Globus pallidus (tissue), 1 donor: Measurements from ENCODE around the gene SORL1-AS1.

Experiments used
- DNase-seq: peaks from one replicate; pipeline ENCODE4 v3.0.0-alpha.2; 2015; ENCODE audit warnings: low spot score

The SORL1-AS1 gene

DNA sequence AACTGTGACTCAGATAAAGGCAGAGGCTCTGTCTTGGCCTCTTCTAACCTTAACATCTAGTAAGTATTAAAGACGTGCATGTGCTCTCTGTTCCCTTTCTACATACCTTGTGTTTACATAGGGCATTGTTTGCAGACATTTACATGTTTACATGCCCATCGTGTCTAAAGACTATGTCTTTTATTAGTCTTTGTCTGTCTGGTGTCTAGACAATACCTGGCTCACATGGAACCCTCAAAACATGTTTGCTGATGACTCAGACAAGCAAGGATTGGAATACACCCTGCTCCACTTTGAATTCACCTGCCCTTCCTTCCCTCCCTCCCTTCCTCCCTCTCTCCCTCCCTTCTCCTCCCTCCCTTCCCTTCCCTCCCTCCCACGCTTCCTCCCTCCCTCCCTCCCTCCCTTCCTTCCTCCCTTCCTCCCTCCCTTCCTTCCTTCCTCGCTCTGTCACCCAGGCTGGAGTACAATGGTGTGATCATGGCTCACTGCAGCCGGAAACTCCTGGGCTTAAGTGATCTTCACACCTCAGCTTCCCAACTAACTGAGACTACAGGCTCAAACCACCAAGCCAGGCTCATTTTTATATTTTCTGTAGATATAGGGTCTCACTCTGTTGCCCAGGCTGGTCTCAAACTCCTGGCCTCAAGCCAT, 23.7 kb upstream of the SORL1-AS1 start:
- DNase-seq: no peak

DNA sequence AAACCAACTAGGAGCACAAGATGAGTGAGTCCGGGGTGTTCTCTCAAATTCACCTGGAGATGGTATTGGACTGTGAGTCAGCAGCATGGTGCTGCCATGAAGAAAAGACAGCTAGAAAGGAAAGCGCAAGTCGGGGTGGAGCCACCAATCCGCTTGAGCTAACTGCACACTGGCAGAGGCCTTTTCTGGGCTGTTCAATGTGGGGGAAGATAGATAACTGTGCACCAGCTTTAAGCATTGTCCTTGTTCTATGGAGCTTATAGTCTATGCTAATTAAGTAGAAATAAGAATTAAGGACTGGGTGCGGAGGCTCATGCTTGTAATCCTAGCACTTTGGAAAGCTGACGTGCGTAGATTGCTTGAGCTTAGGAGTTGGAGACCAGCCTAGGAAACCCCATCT, 21.9 kb upstream of the SORL1-AS1 start:
- no peak for DNase-seq

DNA sequence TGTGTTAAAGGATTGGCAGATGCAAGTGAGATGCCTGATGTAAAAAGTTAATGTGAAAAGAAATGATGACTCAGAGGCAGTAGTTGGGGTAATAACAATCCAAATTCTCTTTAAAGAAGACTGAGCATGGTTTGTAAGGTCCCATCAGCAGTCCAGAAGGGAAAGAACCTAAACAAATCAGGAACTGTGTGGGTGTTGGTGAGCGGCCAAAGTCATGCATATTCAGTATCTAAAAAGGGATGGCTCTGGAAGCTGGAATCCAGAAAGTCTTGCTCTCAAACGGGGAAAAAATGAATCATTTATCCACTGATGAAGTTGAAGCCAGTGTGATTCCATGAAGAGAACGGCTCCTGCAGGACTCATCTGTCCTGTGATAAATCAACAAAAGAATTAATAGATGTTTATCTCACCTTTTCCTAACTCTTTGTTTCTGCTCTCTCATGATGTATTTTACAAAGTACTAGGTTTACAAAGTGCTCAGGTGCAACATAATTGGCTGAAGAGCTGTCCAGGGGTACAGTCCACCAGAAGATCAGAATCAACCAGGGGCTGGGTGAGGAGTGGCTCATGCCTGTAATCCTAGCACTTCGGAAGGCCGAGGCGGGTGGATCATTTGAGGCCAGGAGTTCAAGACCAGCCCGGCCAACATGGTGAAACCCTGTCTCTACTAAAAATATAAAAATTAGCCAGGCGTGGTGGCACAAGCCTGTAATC, 20.5 kb upstream of the SORL1-AS1 start:
- DNase-seq: peak; percentile 85

DNA sequence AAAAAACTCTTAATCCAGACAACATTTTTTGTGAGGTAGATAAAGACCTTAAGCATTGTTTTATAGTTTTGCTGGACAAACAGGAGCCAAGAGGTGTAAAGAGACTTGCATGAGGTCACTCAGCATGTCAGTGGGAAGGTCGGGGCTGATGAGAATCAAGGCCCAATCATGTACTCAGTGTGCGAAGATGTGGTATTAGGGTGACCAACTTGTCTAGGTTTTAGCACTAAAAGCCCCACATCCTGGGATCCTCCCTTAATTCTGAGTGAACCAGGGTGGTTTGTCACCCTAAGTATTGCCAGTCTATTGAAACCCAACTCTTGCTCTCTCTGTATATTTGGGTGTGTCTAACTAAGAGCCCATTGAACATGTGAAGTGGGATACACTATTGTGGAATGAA, 19.5 kb upstream of the SORL1-AS1 start:
- no peak for DNase-seq

GRCh38 chr11:121471167-121471566, 18.4 kb upstream of the SORL1-AS1 start:
- DNase-seq: no peak

DNA sequence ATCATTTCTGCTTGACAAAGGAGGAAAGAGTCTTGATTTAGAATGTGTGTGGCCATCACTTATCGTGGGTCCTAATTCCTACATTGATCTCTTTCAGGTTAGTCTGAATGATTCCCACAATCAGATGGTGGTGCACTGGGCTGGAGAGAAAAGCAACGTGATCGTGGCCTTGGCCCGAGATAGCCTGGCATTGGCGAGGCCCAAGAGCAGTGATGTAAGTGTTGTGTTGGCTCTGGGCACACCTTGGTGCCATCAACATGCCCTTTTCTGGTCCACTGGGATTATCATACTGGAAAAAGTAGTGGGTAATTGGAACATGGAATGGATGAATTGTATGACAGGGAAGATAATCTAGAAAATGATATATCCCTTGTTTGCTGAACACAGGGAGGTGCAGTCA, 17.1 kb upstream of the SORL1-AS1 start:
- no peak for DNase-seq

DNA sequence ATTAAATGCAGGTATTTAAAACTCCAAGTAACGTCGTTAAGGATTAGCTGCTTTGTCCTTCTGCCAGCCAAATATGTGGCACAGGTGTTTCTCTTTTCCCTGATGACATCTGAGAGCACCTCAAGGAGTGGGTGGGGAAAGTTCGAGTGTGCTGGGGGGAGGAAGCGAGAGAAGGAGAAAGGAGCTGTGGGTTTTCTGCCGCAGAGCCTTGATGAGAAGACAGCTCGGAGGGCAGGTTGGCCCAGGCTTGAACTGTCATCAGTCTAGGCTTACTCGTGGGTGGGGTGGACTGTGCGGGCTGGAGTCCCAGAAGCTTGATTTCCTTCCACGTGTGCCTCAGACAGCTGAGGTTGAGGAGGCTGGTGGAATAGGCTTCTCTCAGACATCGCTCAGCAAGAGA, 15.2 kb upstream of the SORL1-AS1 start:
- no peak for DNase-seq

DNA sequence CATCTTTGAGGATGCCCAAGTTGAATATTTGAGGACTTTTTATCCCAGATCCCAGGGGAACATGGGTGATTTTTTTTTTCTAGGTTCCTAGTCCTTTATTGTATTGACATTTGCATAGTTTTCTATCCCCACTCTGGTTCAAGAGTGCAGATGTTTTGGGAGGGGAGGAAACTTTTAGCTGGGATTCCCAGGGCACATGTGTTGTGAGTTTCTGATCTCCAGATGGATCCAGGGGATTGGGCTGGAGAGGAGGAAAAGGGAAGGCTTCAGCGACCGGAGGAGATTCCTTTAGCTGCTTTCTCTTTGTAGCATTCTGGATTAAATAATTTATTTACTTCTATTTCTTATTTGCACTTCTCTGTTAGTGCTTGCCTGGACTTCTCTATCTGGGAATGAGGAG, 14.7 kb upstream of the SORL1-AS1 start:
- DNase-seq: no peak

DNA sequence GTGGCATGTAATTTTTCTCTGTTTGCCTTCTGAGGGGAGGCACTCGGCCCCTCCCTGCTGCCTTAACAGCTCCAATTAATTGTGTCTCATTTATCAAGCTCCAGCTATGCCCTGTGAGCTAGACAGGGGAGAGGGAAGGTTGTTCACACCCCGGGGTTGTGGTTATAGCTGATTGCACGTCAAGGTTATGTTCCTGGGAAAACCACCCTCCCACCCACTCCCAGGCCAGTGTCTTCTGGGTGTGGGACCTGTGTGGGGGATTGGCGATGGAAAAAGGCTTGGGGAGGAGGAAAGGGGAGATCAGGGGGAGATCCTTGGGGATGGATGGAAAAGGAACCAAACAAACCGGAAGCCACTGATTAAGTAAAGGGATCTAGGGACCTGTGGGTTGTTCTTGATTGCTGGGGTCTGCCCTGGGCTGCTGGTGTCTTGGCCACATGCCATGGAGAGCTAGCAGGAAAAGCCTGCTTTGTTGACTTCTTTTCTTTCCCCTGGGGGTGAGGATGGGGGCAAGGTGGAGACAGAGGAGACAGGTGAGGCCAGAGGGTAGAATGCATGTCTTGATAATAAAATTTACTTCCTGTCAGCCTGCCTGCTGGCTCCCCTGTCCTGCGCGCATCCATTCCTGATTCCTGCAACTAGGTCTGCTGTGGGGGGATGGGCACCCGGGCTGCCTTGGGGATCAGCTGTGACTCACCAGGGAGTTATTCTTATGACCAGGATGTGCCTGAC, 13.5 kb upstream of the SORL1-AS1 start:
- DNase-seq: no peak

GRCh38 chr11:121465709-121466062, 12.9 kb upstream of the SORL1-AS1 start:
- DNase-seq: no peak

DNA sequence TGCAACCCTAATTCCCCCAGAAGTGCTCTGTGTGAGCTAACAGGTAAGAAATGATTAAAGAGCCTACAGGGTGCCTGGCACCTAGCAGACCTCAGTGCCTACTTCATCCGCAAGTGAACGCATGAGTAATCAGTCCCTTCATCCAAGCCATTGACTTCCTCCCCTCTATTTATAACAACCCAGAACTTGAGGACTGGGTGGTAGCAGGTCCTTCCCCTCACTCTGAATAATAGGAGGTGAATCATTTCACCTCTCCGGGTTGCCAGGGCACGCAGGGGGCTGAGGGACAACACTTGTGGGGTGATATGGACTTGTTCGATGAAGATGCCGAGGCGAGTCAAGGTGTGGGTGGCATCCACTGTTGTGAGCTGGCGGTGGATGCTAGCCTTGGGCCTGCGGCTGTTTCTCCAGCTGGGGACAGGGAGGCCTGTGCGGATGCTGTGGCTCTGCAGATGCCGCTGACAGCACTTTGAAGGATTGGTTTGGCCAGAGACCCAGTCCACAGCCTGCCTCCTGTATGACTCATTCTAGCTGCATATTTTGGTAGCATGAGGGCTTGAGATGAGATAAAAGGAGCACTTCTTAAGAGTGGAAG, 11.7 kb upstream of the SORL1-AS1 start:
- peak; percentile 65 for DNase-seq

- DNase-seq: no peak
These were observed 11.0 kb upstream of the SORL1-AS1 start for GRCh38 chr11:121463689-121464335.

DNA sequence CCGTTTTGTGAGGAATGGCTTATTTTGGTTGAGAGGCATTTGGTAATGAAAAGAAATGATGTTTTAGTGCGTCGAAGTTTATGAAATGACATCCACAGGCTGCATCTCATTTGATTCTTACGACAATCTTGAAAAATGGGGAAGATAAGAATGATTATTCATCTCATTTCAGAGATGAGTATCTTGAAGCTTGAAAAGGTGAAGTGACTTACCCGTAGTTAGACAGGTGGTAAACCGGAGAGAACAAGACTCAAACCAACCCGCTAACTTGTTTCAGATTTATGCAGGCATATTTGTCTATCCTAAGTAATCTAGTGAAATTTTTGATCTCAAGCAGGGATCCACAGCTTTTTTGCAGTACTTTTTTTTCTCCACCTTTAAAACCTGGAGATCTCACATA, 9.1 kb upstream of the SORL1-AS1 start:
- DNase-seq: no peak

GRCh38 chr11:121460941-121461514, 8.3 kb upstream of the SORL1-AS1 start:
- no peak for DNase-seq

- DNase-seq: no peak
These were observed 6.7 kb upstream of the SORL1-AS1 start for GRCh38 chr11:121459413-121460017.

- DNase-seq: no peak
These were observed 5.8 kb upstream of the SORL1-AS1 start for GRCh38 chr11:121458551-121458950.

DNA sequence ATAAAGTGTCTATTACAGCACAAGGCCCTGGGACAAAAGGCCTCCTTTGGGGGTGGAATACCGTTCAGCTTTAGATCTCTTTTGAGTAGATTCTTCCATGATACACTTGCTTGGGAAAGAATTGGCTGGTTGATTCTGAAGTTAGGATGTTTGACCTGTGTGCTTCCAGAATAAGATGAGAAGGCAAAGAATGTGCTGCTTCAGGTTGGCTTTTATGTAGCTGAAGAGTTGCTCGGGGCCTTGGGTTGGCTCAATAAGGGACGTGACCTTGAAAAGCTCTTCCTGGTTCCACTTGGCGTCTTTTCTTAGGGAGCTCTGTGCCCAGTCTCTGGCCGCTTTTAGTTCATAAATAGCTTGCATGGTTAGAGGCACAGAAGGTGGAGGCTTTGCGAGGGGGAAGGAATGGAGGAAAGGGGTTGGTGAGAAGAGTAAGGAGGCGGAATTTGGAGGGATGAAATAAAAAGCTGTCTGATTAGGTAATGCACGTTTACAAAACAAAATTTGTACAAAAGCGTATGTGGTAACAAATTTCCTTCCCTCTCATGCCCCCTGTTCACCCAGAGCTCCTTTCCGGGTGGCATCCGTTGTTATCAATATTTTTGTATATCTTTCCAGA, 4.2 kb upstream of the SORL1-AS1 start:
- no peak for DNase-seq

- no peak for DNase-seq
These were observed 3.4 kb upstream of the SORL1-AS1 start for GRCh38 chr11:121456151-121456550.

DNA sequence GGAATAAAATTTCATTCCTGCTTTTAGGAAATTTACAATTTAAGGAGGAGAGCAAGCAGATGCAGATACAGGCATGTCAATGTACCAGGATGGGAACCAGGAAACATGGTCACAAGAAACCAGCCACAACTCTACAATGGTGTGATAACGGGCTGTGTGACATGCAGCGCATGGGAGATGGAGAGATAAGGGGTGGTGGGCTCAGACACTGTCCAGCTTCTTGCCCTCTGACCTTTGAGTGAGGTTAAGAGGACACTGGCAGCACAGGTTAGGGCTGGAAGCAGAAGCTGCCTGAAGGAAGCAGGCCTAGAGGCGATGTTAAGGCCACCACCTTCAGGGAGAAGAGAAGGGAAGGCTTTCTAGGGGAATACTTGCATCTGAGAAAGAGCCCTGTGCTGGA, 2.3 kb upstream of the SORL1-AS1 start:
- no peak for DNase-seq

- DNase-seq: no peak
These were observed 977 bp upstream of the SORL1-AS1 start for GRCh38 chr11:121453589-121454299.
